GM12892 (cell line): ENCODE data around the gene PHOX2A.

ENCODE experiments used
- DNase-seq: peaks from one replicate; pipeline ENCODE4 v3.0.0; 2011; ENCODE audit not compliant: insufficient read length
- FAIRE-seq: peaks from 2 replicates; lab custom pipeline; 2011; peaks lifted over from hg19 to GRCh38; lab: Jason Lieb, UNC
- POLR2A ChIP-seq: IDR thresholded peaks from 2 replicates; pipeline ENCODE4 v1.6.1; 2011; ENCODE audit warnings: low read depth, low read length, control low read depth
- POLR2AphosphoS5 ChIP-seq: IDR thresholded peaks from 2 replicates; pipeline ENCODE4 v1.6.1; 2011; ENCODE audit warnings: low read depth, low read length, control low read depth
- TAF1 ChIP-seq: IDR thresholded peaks from 2 replicates; pipeline ENCODE4 v1.6.1; 2011; ENCODE audit warnings: low read depth, mild to moderate bottlenecking, control low read depth, low read length, borderline replicate concordance

Gene PHOX2A

DNA sequence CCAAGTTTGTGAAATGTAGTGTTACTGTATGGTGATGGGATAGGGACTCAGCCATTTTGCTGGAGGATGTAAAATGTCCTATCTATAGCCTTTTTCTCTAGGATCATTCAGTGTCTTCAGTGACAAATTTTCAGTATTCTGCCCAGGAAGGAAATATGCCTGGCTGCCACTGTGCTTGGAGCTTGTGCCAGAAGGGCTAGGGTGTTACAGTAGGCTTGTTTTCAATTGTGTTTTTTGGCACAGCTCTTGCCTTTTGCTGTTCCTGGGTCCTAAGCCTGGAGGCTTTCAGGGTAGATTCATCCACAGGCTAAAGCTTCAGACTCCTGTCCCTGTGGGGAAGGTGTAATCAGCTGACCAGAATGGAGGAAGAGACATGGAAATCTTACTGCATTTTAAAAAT lies 22.0 kb upstream of the PHOX2A start:
- no peak for DNase-seq
- no peak for TF ChIP-seq POLR2AphosphoS5
- TF ChIP-seq TAF1, result no peak
- no peak for TF ChIP-seq POLR2A
- no peak for FAIRE-seq

DNA sequence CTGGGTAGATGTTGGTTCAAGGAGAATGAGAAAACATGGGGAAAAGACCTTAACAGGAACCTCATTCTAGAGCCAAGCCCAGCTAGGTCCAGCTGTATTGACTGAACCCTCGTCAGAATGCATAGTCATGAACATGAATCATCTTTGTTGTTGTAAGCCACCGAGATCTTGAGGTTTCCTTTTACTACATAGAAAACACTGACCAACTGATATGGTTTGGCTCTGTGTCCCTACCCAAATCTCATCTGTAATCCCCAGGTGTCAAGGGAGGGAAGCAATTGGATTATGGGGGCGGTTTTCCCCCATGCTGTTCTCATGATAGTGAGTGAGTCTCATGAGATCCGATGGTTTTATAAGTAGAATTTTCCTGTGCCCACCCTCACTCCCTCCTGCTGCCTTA lies 19.4 kb upstream of the PHOX2A start:
- DNase-seq (no peak), FAIRE-seq (no peak)
- no peak for TF ChIP-seq TAF1
- no peak for TF ChIP-seq POLR2A
- TF ChIP-seq POLR2AphosphoS5, result no peak

- DNase-seq (no peak), FAIRE-seq (no peak)
- TF ChIP-seq POLR2AphosphoS5 (no peak), POLR2A (no peak), TAF1 (no peak)
These were observed 16.6 kb upstream of the PHOX2A start for GRCh38 chr11:72260574-72260973.

DNA sequence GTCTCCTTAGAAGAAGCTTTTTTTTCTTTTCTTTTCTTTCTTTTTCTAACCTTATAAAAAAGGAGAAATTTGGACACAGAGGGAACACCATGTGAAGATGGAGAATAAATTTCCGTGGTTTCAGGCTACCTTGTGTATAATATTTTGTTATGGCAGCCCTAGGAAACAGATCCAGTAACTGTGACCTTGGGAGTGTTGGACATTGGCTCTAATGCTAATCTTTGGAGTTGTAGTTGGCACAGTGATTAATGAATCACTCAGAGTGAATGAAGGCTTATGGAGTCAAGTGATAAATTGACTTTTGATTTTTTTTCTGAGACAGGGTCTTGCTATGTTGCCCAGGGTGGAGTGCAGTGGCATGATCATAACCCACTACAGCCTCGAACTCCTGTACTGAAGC lies 15.5 kb upstream of the PHOX2A start:
- DNase-seq, result no peak
- TF ChIP-seq POLR2AphosphoS5 (no peak), TAF1 (no peak), POLR2A (no peak)
- FAIRE-seq, result no peak

DNA sequence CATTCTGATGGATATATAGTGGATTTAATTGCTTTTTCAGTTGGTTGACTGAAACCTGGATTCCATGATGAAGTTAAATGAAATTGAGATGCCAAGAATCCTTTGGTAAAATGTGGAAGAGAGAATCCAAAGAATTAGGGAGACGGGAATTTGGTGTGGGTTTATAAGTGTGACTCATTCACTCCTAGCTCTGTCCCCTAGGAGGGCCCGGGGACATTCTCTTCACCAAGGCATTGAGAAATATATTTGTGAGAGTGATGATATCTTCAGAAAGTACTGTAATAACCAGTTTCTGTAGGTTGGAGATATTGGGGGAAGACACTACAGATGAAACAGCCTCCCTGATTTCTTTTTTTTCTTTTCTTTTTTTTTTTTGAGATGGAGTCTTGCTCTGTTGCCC lies 13.6 kb upstream of the PHOX2A start:
- DNase-seq, result no peak
- TF ChIP-seq POLR2A (no peak), TAF1 (no peak), POLR2AphosphoS5 (no peak)
- no peak for FAIRE-seq

DNA sequence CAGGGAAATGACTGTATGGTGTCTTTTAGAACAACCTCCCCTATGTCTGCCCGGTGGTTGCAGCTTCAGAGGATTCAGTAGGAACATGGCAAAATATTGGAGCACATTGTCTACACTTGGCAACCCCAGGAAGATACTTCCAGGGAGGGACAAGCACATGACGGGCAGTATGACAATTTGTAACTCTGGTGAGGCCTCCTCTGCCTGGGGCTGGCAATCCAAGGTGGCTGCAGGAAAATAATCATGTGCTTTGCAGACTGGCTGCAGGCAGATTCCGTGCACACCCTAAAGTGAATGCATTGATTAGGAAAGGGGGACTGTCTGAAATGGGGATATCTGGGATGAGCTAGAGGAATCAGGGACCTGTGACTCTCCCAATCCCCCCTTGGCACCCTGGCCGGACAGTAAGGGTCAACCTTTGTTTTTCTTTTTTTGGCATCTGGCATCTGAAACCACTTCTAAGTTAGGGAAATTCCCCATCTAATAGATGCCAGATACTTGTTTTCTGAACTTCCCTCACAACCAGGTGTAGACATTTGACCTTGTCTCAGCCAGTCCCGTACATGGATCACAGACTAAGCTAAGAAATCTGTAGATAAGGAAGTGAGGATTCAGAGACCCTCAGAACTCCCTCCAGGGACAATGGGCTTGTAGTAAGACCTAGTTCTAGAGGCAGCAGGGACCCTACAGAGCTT lies 10.5 kb upstream of the PHOX2A start:
- TF ChIP-seq POLR2AphosphoS5, result no peak
- no peak for TF ChIP-seq POLR2A
- TF ChIP-seq TAF1, result no peak
- FAIRE-seq (no peak), DNase-seq (no peak)

DNA sequence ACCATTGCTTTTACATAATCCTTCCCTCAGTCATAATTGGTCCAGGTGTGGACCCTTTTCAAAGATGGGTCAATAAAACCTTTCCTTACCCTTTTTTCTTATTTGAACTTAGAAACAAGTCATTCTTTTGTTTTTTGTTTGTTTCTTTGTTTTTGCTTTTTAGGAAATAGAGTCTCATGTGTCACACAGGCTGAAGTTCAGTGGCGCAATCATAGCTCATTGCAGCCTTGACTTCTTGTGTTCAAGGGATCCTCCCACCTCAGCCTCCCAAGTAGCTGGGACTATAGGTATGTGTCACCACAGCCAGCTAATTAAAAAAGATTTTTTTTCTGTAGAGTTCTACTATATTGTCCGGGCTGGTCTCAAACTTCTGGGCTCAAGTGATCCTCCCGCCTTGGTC lies 9.4 kb upstream of the PHOX2A start:
- FAIRE-seq (no peak), DNase-seq (no peak)
- no peak for TF ChIP-seq TAF1
- no peak for TF ChIP-seq POLR2A
- no peak for TF ChIP-seq POLR2AphosphoS5

- FAIRE-seq, result no peak
- DNase-seq, result no peak
- no peak for TF ChIP-seq POLR2A
These were observed 7.6 kb upstream of the PHOX2A start for GRCh38 chr11:72251614-72252013.

GRCh38 chr11:72250661-72251464 lies 6.9 kb upstream of the PHOX2A start:
- TF ChIP-seq POLR2AphosphoS5, result no peak
- no peak for FAIRE-seq
- no peak for DNase-seq

DNA sequence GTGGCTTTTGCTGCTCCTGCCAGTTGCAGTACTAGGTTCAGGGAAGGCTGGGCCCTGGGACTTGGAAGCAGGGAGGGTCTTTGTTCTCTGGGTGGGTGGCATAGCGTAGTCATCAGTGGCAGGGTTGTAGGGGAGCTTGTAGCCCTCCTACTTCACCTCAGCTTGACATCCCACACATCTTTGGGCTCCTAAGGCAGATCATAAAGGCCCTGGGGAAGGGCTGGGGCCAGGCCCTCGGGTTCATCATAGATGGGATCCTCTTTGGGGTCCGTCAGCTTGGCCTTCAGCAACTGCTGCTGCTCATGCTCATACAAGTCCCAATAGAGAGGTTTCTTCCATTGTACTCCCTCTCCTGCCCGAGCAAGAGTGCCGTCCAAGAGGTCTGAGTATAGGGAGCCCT lies 6.0 kb upstream of the PHOX2A start:
- TF ChIP-seq POLR2AphosphoS5, result no peak
- TF ChIP-seq POLR2A, result no peak
- no peak for TF ChIP-seq TAF1
- no peak for DNase-seq

GRCh38 chr11:72247584-72247983 lies 3.6 kb upstream of the PHOX2A start:
- DNase-seq, result no peak
- TF ChIP-seq TAF1, result no peak
- no peak for TF ChIP-seq POLR2AphosphoS5
- TF ChIP-seq POLR2A, result no peak
- no peak for FAIRE-seq

More for the DNA sequence above, 6.0 kb upstream of the PHOX2A start:
- no peak for FAIRE-seq

DNA sequence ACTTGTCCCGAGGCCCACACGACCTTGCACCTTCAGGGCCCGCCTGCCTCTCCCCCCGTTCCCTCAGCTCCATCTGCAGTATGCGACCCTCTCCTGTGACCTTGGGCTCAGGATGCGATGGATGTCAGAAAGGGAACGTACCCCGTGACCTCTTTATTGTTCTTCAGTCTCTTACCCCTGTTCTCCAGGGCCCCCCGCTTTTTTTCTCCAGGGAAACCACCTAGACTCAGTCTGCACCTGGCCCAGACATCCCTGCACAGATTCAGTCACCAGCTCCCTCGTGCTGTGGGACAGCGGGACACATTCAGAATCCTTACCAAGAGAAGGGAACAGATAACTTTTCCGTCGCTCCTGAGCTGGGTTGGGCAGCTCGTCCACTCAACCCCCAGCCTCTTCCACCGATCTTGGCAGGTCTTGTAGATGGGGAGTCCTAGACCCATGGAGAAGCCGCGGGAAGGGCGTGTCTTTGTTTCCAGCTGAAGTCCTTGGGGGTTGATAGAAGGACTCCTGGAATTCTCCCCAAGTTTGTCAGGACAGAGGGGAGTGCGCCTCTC lies 1.4 kb upstream of the PHOX2A start:
- TF ChIP-seq TAF1 (no peak), POLR2AphosphoS5 (no peak), POLR2A (no peak)
- FAIRE-seq, result no peak
- DNase-seq, result no peak
